SU-DHL-6 (cell line): Measurements from ENCODE around the gene CDSN.

Experiments used
- H2AFZ ChIP-seq: fragments of 200-600 bp; sonication (generic); 2 replicates; pipeline ENCODE4 v1.6.1; 2014; ENCODE audit warnings: low read depth, mild to moderate bottlenecking, moderate library complexity, mixed read lengths, antibody characterized with exemption, low read length; ENCODE audit not compliant: severe bottlenecking
- H3F3A ChIP-seq: fragments of 200-600 bp; shearing (Covaris generic); 2 replicates; pipeline ENCODE4 v1.6.0; 2016; ENCODE audit warnings: antibody characterized with exemption, mild to moderate bottlenecking; ENCODE audit not compliant: insufficient read depth
- H3K27ac ChIP-seq: fragments of 200-600 bp; sonication (generic); 2 replicates; pipeline ENCODE4 v1.5.1; 2016; ENCODE audit warnings: low read depth, mild to moderate bottlenecking, low read length, moderate library complexity, mixed read lengths
- H3K27me3 ChIP-seq: fragments of 200-600 bp; sonication (generic), shearing (Covaris generic); 2 replicates; pipeline ENCODE4 v1.6.0; 2014; ENCODE audit warnings: mild to moderate bottlenecking, low read length
- H3K36me3 ChIP-seq: fragments of 200-600 bp; sonication (generic); 2 replicates; pipeline ENCODE4 v1.6.1; 2014; ENCODE audit warnings: mild to moderate bottlenecking, low read length, mixed read lengths
- H3K4me2 ChIP-seq: fragments of 300-600, 200-600 bp; shearing (Covaris generic), sonication (generic); 2 replicates; pipeline ENCODE4 v1.6.0; 2014; ENCODE audit warnings: low read length, low read depth, mild to moderate bottlenecking; ENCODE audit not compliant: poor library complexity, severe bottlenecking
- H3K4me3 ChIP-seq: fragments of 200-600 bp; sonication (generic); 2 replicates; pipeline ENCODE4 v1.5.1; 2014; ENCODE audit warnings: antibody characterized with exemption, low read length, mild to moderate bottlenecking, mixed read lengths; ENCODE audit not compliant: insufficient read depth, poor library complexity, severe bottlenecking
- H3K79me2 ChIP-seq: fragments of 200-600 bp; sonication (generic); 2 replicates; pipeline ENCODE4 v1.6.1; 2014; ENCODE audit warnings: mild to moderate bottlenecking, low read length, moderate library complexity; ENCODE audit not compliant: insufficient read depth
- H3K9ac ChIP-seq: fragments of 200-600 bp; sonication (generic); 2 replicates; pipeline ENCODE4 v1.7.0; 2014; ENCODE audit warnings: mild to moderate bottlenecking, low read length
- H3K9me2 ChIP-seq: fragments of 200-600 bp; sonication (generic); replicated peaks from 2 replicates; pipeline ENCODE4 v1.6.1; 2014; ENCODE audit warnings: low read length; ENCODE audit not compliant: insufficient read depth
- H3K9me3 ChIP-seq: fragments of 200-600 bp; sonication (generic); 2 replicates; pipeline ENCODE4 v1.6.1; 2014; ENCODE audit warnings: low read length, mixed read lengths; ENCODE audit not compliant: insufficient read depth
- H4K20me1 ChIP-seq: fragments of 200-600 bp; sonication (generic); 2 replicates; pipeline ENCODE4 v1.6.1; 2014; ENCODE audit warnings: low read depth, mild to moderate bottlenecking, antibody characterized with exemption, low read length, moderate library complexity, mixed read lengths
- EZH2phosphoT487 ChIP-seq: fragments of 200-600 bp; sonication (generic), shearing (Covaris generic); conservative IDR thresholded peaks from 2 replicates; pipeline ENCODE4 v1.6.1; 2018; ENCODE audit warnings: mild to moderate bottlenecking, antibody characterized with exemption, low read length, moderate library complexity, mixed read lengths
- TF ChIP-seq, protein P1 (sequence below): fragments of 200-600 bp; sonication (generic); IDR thresholded peaks from one replicate; pipeline ENCODE4 v1.5.1; 2017; ENCODE audit warnings: antibody characterized with exemption, mild to moderate bottlenecking, low read length, moderate library complexity; ENCODE audit not compliant: insufficient read depth, poor library complexity, severe bottlenecking

The CDSN gene

DNA sequence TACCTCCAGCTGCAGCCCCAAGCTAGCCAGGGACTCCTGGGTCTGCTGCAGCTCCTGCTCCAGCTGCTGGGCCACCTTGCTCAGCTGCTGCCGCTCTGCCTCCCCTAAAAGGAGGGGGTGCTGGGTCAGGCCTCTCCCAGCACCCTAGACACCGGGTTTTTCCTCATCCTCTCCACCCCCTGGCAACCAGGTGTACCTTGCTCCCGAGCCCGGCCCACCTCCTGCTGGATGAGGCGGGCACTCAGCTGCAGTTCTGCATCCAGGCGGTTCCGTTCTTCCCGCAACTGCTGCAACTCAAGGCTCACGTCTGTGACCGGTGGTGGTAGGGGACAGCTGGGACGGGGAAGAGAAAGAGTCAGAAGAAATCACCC is 24.7 kb upstream of the CDSN start:
- Histone ChIP-seq H3K9me3 (no peaks in the 10 kb centered on the region), H3K27ac (no peak overlapping the region), H2AFZ (no peak overlapping the region), H3K4me3 (no peak overlapping the region), H3K36me3 (no peaks in the 10 kb centered on the region), H4K20me1 (no peaks in the 10 kb centered on the region), H3K79me2 (no peaks in the 10 kb centered on the region), H3K4me2 (no peak overlapping the region), H3K9ac (no peak overlapping the region), H3K27me3 (no peaks in the 10 kb centered on the region), H3K9me2 (no peaks in the 10 kb centered on the region), H3F3A (no peaks in the 10 kb centered on the region)
- no peak for TF ChIP-seq EZH2phosphoT487
- TF ChIP-seq, protein P1, sequence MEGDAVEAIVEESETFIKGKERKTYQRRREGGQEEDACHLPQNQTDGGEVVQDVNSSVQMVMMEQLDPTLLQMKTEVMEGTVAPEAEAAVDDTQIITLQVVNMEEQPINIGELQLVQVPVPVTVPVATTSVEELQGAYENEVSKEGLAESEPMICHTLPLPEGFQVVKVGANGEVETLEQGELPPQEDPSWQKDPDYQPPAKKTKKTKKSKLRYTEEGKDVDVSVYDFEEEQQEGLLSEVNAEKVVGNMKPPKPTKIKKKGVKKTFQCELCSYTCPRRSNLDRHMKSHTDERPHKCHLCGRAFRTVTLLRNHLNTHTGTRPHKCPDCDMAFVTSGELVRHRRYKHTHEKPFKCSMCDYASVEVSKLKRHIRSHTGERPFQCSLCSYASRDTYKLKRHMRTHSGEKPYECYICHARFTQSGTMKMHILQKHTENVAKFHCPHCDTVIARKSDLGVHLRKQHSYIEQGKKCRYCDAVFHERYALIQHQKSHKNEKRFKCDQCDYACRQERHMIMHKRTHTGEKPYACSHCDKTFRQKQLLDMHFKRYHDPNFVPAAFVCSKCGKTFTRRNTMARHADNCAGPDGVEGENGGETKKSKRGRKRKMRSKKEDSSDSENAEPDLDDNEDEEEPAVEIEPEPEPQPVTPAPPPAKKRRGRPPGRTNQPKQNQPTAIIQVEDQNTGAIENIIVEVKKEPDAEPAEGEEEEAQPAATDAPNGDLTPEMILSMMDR: no peak

DNA sequence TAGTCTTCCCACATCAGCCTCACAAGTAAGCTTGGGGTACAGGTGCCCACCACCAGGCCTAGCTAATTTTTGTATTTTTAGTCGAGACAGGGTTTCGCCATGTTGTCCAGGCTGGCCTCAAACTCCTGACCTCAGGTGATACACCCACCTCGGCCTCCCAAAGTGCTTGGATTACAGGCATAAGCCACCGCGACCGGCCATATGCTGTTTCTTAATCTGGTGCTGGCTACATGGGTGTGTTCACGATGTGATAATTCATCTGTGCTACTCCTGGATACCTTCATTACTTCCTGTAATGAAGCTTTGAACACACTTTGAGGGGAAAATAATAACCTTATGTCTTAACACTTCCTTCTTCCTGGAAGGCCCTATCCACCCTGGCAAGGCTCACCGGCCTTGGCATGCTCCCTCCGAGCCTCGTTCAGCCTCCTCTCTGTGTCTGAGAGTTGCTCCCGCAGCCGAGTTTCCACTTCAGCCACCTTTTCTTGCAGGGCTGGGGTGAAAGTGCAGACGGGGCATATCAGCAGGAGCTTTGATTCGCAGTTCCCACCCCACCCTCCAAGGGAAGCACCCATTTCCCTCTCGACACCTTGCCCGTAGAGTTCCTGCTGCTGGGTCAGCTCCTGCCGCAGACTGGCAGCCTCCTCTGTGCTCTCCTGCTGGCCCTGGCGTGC is 24.2 kb upstream of the CDSN start:
- Histone ChIP-seq H3K27me3 (no peaks in the 10 kb centered on the region), H3K4me3 (no peak overlapping the region), H3K4me2 (no peak overlapping the region), H3F3A (no peaks in the 10 kb centered on the region), H3K36me3 (no peaks in the 10 kb centered on the region), H3K9ac (no peak overlapping the region), H4K20me1 (no peaks in the 10 kb centered on the region), H3K79me2 (no peaks in the 10 kb centered on the region), H2AFZ (no peak overlapping the region), H3K9me2 (no peaks in the 10 kb centered on the region), H3K9me3 (no peaks in the 10 kb centered on the region), H3K27ac (no peak overlapping the region)
- no peak for TF ChIP-seq EZH2phosphoT487
- TF ChIP-seq, protein P1: no peak

DNA sequence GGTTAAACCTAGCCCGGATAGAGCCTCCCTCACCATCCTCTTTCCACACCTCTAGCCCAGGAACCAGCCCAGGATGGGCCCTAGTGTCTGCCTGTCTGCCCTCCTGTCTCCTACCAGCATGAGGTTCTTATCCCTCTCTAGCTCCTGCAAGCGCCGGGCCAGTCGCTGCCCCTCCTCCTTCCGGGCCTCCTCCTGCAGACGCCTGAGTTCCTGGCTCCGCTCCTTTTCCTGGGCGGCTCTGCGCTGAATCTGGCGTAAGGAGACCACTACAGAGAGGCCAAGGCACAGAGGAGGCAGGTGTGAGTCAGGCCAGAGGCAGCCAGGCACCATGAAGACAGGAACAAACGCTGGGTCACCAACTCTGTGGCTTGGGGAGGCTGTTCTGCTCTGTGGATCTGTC is 22.9 kb upstream of the CDSN start:
- Histone ChIP-seq H3K36me3 (no peaks in the 10 kb centered on the region), H3K4me2 (no peak overlapping the region), H4K20me1 (no peaks in the 10 kb centered on the region), H3K27me3 (no peaks in the 10 kb centered on the region), H3K79me2 (no peaks in the 10 kb centered on the region), H3K9ac (no peak overlapping the region), H3K4me3 (no peak overlapping the region), H2AFZ (no peak overlapping the region), H3F3A (no peaks in the 10 kb centered on the region), H3K27ac (no peak overlapping the region), H3K9me2 (no peaks in the 10 kb centered on the region), H3K9me3 (no peaks in the 10 kb centered on the region)
- TF ChIP-seq, protein P1: no peak
- TF ChIP-seq EZH2phosphoT487: no peak
